HUES64 (cell line): Measurements from ENCODE around the gene MBNL2.

Experiments used
- H3K27ac ChIP-seq: 2 replicates; pipeline ENCODE4 v1.7.0; 2013; ENCODE audit warnings: low read depth, low read length, inconsistent platforms
- H3K27me3 ChIP-seq: 2 replicates; pipeline ENCODE4 v1.6.1; 2013; ENCODE audit warnings: mild to moderate bottlenecking, low read length; ENCODE audit not compliant: insufficient read depth
- H3K36me3 ChIP-seq: 2 replicates; pipeline ENCODE4 v1.6.1; 2013; ENCODE audit warnings: mild to moderate bottlenecking, low read length; ENCODE audit not compliant: insufficient read depth
- H3K4me1 ChIP-seq: 2 replicates; pipeline ENCODE4 v1.6.1; 2013; ENCODE audit warnings: mild to moderate bottlenecking, low read length, moderate library complexity; ENCODE audit not compliant: insufficient read depth
- H3K4me3 ChIP-seq: 2 replicates; pipeline ENCODE4 v1.5.1; 2013; ENCODE audit warnings: mild to moderate bottlenecking, low read length, moderate library complexity
- H3K9ac ChIP-seq: 2 replicates; pipeline ENCODE4 v1.6.1; 2013; ENCODE audit warnings: mild to moderate bottlenecking, low read depth, low read length
- H3K9me3 ChIP-seq: 2 replicates; pipeline ENCODE4 v1.6.1; 2013; ENCODE audit warnings: low read depth, low read length; ENCODE audit not compliant: insufficient read depth
- WGBS: fragments of 150-250, 120-280 bp; methylation state at CpG from one replicate; pipeline ENCODE4 v1.1.7; 2013; ENCODE audit warnings: missing lambda C conversion rate; 5-methylcytosine and 5-hydroxymethylcytosine counted together

The MBNL2 gene

DNA sequence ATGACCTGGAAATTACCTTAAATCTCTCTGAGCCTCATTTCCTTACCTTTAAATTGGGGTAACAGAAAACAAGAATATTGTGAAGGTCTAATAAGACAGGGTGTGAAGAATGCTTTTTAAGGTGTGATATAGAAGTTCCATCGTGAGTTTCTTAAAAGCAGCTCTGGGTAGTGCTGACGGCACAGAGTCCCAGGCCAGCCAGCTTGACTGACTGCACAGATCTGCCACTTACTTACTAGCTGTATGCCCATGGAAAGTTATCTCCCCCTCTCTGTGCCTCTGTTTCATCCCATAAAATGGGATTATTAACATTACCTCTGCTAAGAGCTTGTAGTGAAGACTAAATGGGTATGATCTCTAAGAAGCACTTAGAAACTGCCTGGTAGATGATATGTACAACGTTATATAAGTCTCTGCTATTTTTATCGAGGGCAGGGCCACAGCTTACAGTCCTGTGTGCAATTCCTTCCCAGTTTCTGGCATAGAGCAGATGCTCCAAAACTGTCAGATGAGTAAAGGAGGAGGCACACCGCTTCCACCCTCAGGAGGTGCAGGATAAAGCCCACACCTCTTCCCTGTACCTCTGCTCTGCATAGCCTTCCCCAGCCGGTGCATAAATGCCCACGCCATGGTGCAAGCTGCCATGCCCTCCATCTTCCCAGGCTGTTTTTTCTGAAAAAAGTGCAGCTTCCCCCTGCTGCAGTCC, 99.6 kb downstream of the MBNL2 start:
- Histone ChIP-seq H3K4me1 (no peaks in the 10 kb centered on the region), H3K27me3 (no peaks in the 10 kb centered on the region), H3K4me3 (no peak overlapping the region), H3K9me3 (no peaks in the 10 kb centered on the region), H3K9ac (no peak overlapping the region), H3K36me3 (no peaks in the 10 kb centered on the region), H3K27ac (no peak overlapping the region)
- WGBS: 94% methylated on average over 7 of the region's 7 CpGs

DNA sequence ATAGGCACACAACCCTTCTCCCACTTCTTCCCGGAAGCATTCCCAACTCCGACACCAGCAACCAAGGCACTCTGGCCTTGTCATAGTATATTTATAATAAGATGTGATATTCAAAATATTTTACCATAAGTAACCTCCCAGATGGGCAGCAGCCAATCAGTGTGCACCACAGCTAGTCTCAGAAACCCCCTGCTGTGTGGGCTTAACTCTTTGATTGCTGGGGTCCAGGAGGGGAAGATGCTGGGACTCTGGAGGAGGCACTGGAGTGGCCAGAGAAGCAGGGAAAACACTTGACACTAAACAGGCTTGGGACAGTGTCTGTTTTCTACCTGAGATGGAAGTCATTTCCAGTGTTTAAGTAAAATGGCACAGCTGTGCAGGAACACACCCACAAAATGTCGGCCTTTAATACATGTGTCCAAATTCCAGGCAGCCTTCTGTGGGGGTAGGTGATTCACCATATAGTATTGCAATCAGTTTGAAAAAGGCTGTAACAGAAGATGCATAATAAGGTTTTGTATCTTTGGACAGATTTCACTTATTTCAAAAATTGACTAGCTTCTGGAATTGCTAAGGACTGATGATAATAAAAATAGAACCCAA, 100.7 kb downstream of the MBNL2 start:
- Histone ChIP-seq H3K9me3 (no peaks in the 10 kb centered on the region), H3K27ac (no peak overlapping the region), H3K27me3 (no peaks in the 10 kb centered on the region), H3K4me3 (no peak overlapping the region), H3K9ac (no peak overlapping the region), H3K4me1 (peaks cover 5% of the 10 kb centered on the region), H3K36me3 (no peaks in the 10 kb centered on the region)
- 90% methylated on average over 1 of the region's 3 CpGs for WGBS

DNA sequence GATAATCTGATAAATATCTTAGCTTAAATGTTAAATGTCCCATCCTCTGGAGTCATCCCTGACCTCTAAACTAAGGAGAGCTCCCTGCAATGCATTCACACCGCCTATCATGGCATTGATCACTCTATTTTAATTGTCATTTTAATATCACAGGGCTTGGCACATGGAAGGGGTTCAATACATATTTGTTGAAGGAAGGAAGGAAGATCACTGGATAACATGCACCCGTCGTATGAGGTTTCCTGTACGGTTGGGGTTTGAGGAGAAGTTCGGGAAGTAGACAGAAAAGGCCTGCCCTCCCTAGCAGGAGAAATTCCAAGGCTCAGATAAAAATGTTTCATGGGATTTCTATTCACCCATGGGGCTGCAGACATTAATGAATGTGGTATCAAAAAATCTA, 102.0 kb downstream of the MBNL2 start:
- 98% methylated on average over 5 of the region's 5 CpGs for WGBS
- Histone ChIP-seq H3K27me3 (no peaks in the 10 kb centered on the region), H3K9ac (no peak overlapping the region), H3K4me1 (peaks cover 18% of the 10 kb centered on the region), H3K36me3 (no peaks in the 10 kb centered on the region), H3K4me3 (no peak overlapping the region), H3K9me3 (no peaks in the 10 kb centered on the region), H3K27ac (no peak overlapping the region)

DNA sequence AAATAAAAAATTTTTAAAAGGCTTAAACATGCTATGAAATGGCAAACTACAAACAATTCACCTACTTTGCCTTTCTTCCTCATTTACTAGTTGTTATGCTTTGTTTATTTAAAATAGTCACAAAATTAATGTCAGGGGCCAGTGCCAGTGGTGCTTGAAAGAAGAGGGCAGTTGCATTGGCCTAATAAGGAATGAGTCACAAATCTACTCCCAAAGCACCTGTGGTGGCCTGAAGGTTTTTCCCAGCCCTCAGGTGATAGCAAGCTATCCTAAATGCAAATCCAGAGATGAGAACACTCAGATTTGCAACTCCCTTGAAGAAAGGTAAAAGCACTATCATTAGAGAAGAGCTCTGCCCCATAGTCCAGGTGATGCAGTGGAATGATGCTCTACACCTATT, 103.6 kb downstream of the MBNL2 start:
- H3K4me1 ChIP-seq: peaks cover 20% of the 10 kb centered on the region
- no peak overlapping the region for H3K9ac ChIP-seq
- H3K36me3 ChIP-seq: no peaks in the 10 kb centered on the region
- H3K9me3 ChIP-seq: no peaks in the 10 kb centered on the region
- H3K27me3 ChIP-seq: no peaks in the 10 kb centered on the region
- H3K4me3 ChIP-seq: no peak overlapping the region
- H3K27ac ChIP-seq: no peak overlapping the region

DNA sequence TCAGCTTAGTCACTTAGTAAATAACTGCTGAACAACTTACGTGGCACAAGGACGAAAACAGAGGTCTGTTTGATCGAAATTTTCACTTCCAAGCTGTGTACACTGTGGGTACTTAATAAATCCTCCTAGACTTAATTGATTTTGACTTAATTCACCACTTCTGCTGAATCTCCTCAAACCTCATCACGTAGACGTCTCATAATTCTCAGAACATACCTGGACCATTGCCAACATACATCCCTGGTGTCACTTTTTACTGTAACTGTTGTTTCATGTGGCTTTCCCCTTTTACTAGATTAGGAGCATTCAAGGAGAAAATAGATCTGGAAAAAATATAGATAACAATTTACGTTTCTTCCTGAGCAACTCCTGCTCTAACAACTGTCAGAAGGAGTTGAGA, 105.0 kb downstream of the MBNL2 start:
- no peak overlapping the region for H3K4me3 ChIP-seq
- H3K4me1 ChIP-seq: peaks cover 20% of the 10 kb centered on the region
- H3K27ac ChIP-seq: no peak overlapping the region
- H3K27me3 ChIP-seq: no peaks in the 10 kb centered on the region
- H3K9me3 ChIP-seq: no peaks in the 10 kb centered on the region
- WGBS: 97% methylated on average over 5 of the region's 6 CpGs
- H3K9ac ChIP-seq: no peak overlapping the region
- H3K36me3 ChIP-seq: no peaks in the 10 kb centered on the region

DNA sequence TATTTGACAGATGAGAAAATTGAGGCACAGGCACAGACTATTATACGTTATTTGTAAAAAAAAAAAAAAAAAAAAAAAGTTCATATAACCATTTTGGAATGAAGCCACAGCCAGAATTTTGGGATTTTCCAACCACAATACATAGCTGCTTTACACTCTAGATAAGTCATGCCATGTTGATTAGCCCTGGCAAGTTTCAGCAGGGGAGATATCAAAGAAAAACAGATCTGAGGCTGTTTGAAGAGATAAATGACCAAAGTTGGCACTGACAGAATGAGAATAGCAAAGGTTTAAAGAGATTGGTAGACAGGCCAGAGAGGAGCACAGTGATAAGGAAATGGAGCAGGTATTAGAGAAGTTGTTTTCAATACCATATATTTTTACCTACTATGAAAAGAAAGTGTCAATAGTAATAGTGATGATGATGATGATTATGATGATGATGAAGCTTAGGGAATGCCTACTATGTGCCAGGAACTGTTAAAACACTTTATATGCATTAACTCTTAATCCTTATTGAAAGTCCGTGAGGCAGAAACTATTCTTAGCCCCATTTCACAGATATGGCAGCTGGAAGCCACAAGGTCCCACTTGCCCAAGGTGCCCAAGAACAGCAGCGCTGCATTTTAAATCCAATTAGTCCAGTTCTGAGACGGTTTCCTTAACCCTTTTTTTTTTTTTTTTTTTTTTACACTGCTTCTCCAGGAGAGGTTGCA, 105.5 kb downstream of the MBNL2 start:
- H3K9me3 ChIP-seq: no peaks in the 10 kb centered on the region
- peaks cover 20% of the 10 kb centered on the region for H3K4me1 ChIP-seq
- WGBS: 47% methylated on average over 3 of the region's 4 CpGs
- H3K27ac ChIP-seq: peak overlapping the region; percentile 55
- no peaks in the 10 kb centered on the region for H3K36me3 ChIP-seq
- no peak overlapping the region for H3K4me3 ChIP-seq
- H3K9ac ChIP-seq: peak overlapping the region; percentile 30; the same call in 1 of the 2 replicates
- H3K27me3 ChIP-seq: no peaks in the 10 kb centered on the region

DNA sequence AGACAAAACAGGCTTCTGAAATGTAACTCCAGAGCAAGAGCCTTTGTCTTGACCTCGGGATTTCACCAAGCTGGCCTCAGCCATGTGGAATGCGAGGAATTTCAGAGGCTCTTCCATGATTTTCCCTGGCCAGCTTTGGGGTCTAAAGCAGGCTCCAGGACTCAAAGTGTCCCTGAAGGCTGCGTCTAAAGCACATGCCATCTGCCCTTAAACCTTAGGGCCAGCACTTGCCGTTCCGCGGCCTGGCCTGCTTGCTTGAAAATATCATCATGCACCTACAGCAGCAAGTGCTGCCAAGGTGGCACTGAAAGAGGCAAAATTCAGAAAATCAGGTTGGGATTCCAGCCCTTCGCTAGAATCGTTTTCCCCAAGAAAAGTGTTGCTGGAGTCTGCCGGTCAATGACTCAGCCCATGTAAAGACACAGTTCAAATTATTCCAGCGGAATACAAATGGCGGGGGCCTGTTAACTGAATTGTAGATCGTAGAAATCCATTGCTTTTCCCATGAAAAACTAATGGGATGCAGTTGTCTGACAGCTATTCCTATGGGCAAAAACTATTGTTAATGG, 106.2 kb downstream of the MBNL2 start:
- peak overlapping the region; percentile 67 for H3K9ac ChIP-seq
- H3K9me3 ChIP-seq: no peaks in the 10 kb centered on the region
- no peaks in the 10 kb centered on the region for H3K36me3 ChIP-seq
- H3K27ac ChIP-seq: peak overlapping the region; percentile 92
- WGBS: 53% methylated on average over 12 of the region's 12 CpGs
- H3K4me3 ChIP-seq: no peak overlapping the region
- peaks cover 20% of the 10 kb centered on the region for H3K4me1 ChIP-seq
- H3K27me3 ChIP-seq: no peaks in the 10 kb centered on the region

DNA sequence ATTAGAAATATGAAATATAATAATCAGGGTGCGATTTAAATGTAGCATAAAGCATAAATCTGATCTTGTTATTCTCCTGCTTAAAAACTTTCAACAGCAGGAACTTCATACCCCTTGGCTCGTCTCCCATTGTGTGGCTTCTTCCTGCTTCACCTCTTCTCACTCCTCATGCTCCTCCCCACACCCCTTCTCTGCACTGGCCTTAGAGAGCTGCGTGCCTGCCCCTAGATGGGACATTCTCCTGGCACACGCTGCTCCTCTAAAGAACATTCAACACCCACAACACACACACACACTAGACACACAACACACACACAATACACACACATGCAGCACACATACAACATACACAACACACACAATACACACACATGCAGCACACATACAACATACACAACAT, 107.2 kb downstream of the MBNL2 start:
- 81% methylated on average over 4 of the region's 4 CpGs for WGBS
- Histone ChIP-seq H3K36me3 (no peaks in the 10 kb centered on the region), H3K9me3 (no peaks in the 10 kb centered on the region), H3K9ac (no peak overlapping the region), H3K27me3 (no peaks in the 10 kb centered on the region), H3K4me3 (no peak overlapping the region), H3K27ac (no peak overlapping the region), H3K4me1 (peaks cover 20% of the 10 kb centered on the region)

DNA sequence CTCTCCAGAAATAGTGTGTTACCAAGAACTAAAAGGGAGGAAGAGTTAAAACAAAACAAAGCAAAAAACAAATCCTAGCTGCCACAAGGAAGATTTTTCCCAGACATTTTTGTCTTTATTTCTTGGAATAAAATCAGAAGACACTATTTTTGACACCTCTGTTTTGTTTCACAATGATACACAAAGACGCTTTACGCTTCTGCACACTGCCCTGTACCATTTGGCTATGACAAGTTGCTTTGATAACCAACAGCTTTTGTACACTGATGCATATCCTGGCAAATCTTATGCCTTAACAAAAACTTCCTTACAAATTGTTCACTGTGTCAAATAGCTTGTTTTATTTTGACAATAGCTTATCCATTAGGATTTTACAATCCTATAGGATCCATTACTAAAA, 108.3 kb downstream of the MBNL2 start:
- Histone ChIP-seq H3K9ac (no peak overlapping the region), H3K36me3 (no peaks in the 10 kb centered on the region), H3K9me3 (no peaks in the 10 kb centered on the region), H3K4me3 (no peak overlapping the region), H3K27ac (no peak overlapping the region), H3K27me3 (no peaks in the 10 kb centered on the region), H3K4me1 (peaks cover 20% of the 10 kb centered on the region)
- WGBS: 98% methylated on average over 2 of the region's 2 CpGs

DNA sequence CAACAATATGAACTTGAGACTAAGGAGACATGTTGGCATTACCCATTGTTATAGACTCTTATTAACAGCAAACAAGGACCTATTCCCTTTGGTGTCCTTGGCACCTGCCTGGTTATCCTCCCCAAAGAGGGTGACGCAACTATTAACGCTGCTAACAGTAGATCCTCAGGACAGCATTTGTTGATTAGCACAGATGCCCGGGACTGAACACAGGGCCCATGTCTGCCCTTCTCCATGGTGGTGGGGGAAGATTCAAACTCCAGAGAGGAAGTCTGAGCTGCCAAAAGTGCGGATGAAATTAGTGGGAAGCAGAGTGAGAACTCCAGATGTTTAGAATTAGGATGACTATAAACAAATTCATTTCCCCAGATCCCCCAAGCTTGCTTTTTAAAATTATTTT, 110.6 kb downstream of the MBNL2 start:
- 96% methylated on average over 3 of the region's 4 CpGs for WGBS
- no peaks in the 10 kb centered on the region for H3K9me3 ChIP-seq
- no peak overlapping the region for H3K4me3 ChIP-seq
- H3K36me3 ChIP-seq: no peaks in the 10 kb centered on the region
- no peaks in the 10 kb centered on the region for H3K27me3 ChIP-seq
- no peak overlapping the region for H3K27ac ChIP-seq
- peaks cover 16% of the 10 kb centered on the region for H3K4me1 ChIP-seq
- H3K9ac ChIP-seq: no peak overlapping the region

DNA sequence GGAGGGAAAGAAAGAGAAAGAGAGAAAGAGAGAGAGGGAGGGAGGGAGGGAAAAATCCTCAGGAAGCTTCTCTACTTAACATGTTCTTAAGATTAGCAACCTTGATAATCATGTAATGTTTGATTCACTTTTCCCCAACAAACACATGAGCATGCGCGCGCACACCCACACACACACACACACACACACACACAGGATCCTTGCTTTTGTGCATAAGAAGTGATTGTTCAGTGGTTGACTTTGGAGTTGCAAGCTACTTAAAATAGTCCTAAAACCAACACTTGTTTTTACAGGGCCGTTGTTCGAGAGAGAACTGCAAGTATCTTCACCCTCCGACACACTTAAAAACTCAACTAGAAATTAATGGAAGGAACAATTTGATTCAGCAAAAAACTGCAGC, 111.8 kb downstream of the MBNL2 start:
- H3K27ac ChIP-seq: no peak overlapping the region
- no peak overlapping the region for H3K4me3 ChIP-seq
- H3K9me3 ChIP-seq: no peaks in the 10 kb centered on the region
- 96% methylated on average over 3 of the region's 6 CpGs for WGBS
- H3K4me1 ChIP-seq: peaks cover 3% of the 10 kb centered on the region; the same call in 1 of the 2 replicates
- H3K9ac ChIP-seq: no peak overlapping the region
- H3K36me3 ChIP-seq: no peaks in the 10 kb centered on the region
- no peaks in the 10 kb centered on the region for H3K27me3 ChIP-seq
